ENCODE data around the gene STRN4.

Gene STRN4

DNA sequence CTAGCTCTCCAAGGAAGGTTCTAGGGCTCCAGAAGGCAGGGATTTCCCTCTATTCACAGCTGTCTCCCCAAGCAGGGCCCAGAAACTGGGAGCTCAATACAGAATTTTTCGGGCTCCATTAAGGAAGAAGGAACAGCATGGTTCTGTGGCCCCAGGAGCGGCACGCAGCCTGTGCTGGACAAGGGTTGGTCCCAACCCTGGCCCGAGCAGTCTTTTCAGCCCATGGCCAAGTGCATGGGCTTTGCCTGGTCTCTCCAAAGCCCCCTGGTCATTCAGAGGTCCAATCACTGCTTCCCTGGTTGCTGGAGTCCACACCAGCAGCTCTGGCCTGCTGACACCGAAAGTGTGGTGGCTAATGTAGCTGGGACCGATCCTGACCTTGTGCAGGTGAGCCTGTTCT, 22.8 kb downstream of the STRN4 start:
- Histone ChIP-seq H3K27ac (ENCODE audit: low read depth, low read length) (no peak overlapping the region), H3K27me3 (ENCODE audit: low read length) (no peaks in the 10 kb centered on the region), H3K9me3 (ENCODE audit: insufficient read depth, low read length) (no peaks in the 10 kb centered on the region), H3K36me3 (ENCODE audit: low read length) (no peaks in the 10 kb centered on the region), H4K20me1 (ENCODE audit: low read depth, low read length) (no peaks in the 10 kb centered on the region), H3K4me3 (ENCODE audit: insufficient read depth, low read length, poor library complexity, severe bottlenecking) (no peak overlapping the region), H3K9me2 (replicated peaks; ENCODE audit: insufficient read depth, low read length) (no peaks in the 10 kb centered on the region), H3F3A (ENCODE audit: insufficient read depth) (peaks cover 17% of the 10 kb centered on the region), H3K79me2 (ENCODE audit: insufficient read depth, low read length) (no peaks in the 10 kb centered on the region; the same call in 1 of the 2 replicates), H2AFZ (ENCODE audit: low read depth, low read length, severe bottlenecking) (no peak overlapping the region), H3K9ac (ENCODE audit: low read length) (no peak overlapping the region), H3K4me2 (ENCODE audit: low read depth, low read length, poor library complexity, severe bottlenecking) (no peak overlapping the region)
- TF ChIP-seq EZH2phosphoT487 (conservative IDR thresholded peaks at IDR 0.05; ENCODE audit: low read length): no peak
- TF ChIP-seq, protein P1, sequence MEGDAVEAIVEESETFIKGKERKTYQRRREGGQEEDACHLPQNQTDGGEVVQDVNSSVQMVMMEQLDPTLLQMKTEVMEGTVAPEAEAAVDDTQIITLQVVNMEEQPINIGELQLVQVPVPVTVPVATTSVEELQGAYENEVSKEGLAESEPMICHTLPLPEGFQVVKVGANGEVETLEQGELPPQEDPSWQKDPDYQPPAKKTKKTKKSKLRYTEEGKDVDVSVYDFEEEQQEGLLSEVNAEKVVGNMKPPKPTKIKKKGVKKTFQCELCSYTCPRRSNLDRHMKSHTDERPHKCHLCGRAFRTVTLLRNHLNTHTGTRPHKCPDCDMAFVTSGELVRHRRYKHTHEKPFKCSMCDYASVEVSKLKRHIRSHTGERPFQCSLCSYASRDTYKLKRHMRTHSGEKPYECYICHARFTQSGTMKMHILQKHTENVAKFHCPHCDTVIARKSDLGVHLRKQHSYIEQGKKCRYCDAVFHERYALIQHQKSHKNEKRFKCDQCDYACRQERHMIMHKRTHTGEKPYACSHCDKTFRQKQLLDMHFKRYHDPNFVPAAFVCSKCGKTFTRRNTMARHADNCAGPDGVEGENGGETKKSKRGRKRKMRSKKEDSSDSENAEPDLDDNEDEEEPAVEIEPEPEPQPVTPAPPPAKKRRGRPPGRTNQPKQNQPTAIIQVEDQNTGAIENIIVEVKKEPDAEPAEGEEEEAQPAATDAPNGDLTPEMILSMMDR (IDR thresholded peaks at IDR 0.05; ENCODE audit: insufficient read depth, low read length, poor library complexity, severe bottlenecking): no peak

DNA sequence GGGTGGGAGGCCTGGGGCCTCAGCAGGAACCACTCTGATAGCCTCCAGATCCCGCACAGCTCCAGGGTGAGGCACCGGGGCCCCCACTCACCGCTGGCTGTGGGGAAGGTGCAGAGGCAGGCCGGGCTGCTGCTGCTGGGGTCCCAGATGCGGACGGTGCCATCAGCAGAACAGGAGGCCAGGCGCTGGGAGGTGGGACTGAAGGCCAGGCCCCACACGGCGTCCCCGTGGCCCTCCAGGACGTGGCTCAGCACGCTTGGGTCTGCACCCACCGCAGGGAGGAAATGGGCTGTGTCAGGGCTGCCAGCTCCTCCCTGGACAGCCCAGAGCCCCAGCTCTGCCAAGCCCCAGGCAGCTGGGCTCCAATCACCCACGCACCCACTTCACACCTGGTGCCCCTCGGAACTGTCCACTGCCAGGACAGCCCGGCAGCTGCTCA, 23.2 kb downstream of the STRN4 start:
- Histone ChIP-seq H4K20me1 (ENCODE audit: low read depth, low read length) (no peaks in the 10 kb centered on the region), H3K27ac (ENCODE audit: low read depth, low read length) (no peak overlapping the region), H3K36me3 (ENCODE audit: low read length) (no peaks in the 10 kb centered on the region), H3K4me3 (ENCODE audit: insufficient read depth, low read length, poor library complexity, severe bottlenecking) (no peak overlapping the region), H3K79me2 (ENCODE audit: insufficient read depth, low read length) (no peaks in the 10 kb centered on the region; the same call in 1 of the 2 replicates), H3K4me2 (ENCODE audit: low read depth, low read length, poor library complexity, severe bottlenecking) (no peak overlapping the region), H3K9ac (ENCODE audit: low read length) (no peak overlapping the region), H3K9me2 (replicated peaks; ENCODE audit: insufficient read depth, low read length) (no peaks in the 10 kb centered on the region), H3K27me3 (ENCODE audit: low read length) (no peaks in the 10 kb centered on the region), H2AFZ (ENCODE audit: low read depth, low read length, severe bottlenecking) (no peak overlapping the region), H3F3A (ENCODE audit: insufficient read depth) (peaks cover 21% of the 10 kb centered on the region), H3K9me3 (ENCODE audit: insufficient read depth, low read length) (no peaks in the 10 kb centered on the region)
- TF ChIP-seq, protein P1 (IDR thresholded peaks at IDR 0.05; ENCODE audit: insufficient read depth, low read length, poor library complexity, severe bottlenecking): no peak
- no peak for TF ChIP-seq EZH2phosphoT487 (conservative IDR thresholded peaks at IDR 0.05; ENCODE audit: low read length)

DNA sequence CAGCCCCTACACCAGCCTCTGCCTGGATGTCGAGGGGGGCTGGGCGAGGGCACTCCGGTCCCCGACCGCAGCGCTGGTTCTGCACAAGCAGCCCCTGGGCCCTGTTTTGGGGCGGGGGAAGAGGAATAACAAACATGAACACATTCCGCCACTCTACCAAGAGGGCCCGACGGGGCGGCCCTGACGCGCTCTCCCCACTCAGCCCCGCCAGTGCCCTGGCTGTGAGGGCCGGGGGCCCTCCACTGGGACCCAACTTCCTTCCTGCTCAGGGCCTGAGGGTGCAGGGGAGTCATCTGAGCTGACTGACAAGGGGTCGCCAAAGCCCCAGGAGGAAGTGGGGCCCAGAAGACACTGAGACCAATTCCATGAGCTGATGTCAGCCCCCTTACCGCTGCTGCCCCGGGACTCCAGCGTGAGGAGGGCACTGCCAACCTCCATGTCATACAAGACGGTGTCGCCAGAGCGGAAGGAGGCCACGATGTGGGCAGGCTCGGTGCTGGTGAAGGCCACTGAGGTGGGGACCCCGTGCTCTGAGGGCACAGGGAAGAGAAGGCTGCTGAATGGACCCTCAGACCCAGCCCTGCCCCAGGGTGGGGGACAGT, 23.7 kb downstream of the STRN4 start:
- H3K27ac ChIP-seq (ENCODE audit: low read depth, low read length): no peak overlapping the region
- no peaks in the 10 kb centered on the region for H3K79me2 ChIP-seq (ENCODE audit: insufficient read depth, low read length)
- H4K20me1 ChIP-seq (ENCODE audit: low read depth, low read length): no peaks in the 10 kb centered on the region
- peaks cover 25% of the 10 kb centered on the region for H3F3A ChIP-seq (ENCODE audit: insufficient read depth)
- H3K9ac ChIP-seq (ENCODE audit: low read length): no peak overlapping the region
- no peaks in the 10 kb centered on the region for H3K9me3 ChIP-seq (ENCODE audit: insufficient read depth, low read length)
- H3K9me2 ChIP-seq (replicated peaks; ENCODE audit: insufficient read depth, low read length): no peaks in the 10 kb centered on the region
- H3K4me3 ChIP-seq (ENCODE audit: insufficient read depth, low read length, poor library complexity, severe bottlenecking): no peak overlapping the region
- no peak overlapping the region for H2AFZ ChIP-seq (ENCODE audit: low read depth, low read length, severe bottlenecking)
- TF ChIP-seq, protein P1 (IDR thresholded peaks at IDR 0.05; ENCODE audit: insufficient read depth, low read length, poor library complexity, severe bottlenecking): no peak
- TF ChIP-seq EZH2phosphoT487 (conservative IDR thresholded peaks at IDR 0.05; ENCODE audit: low read length): no peak
- no peaks in the 10 kb centered on the region for H3K27me3 ChIP-seq (ENCODE audit: low read length)
- H3K36me3 ChIP-seq (ENCODE audit: low read length): no peaks in the 10 kb centered on the region
- no peak overlapping the region for H3K4me2 ChIP-seq (ENCODE audit: low read depth, low read length, poor library complexity, severe bottlenecking)

Measured in SU-DHL-6 (cell line).